ENCODE data around the gene MTFP1. TPM values are rescaled to one million over a fixed set of nuclear protein-coding genes. Genes with fewer than 3 reads are reported as not detected.
A peak's percentile ranks its signal among the peaks of the same experiment; 100 is the strongest.

MTFP1 gene
- total RNA-seq, 1 experiment from 2014 or later: 18.5 TPM

- ChIA-PET POLR2A (ENCODE audit: unreplicated experiment) (interaction anchor here (0.7 kb wide), 1 partner anchor 211 kb away, joined by 4 read pairs; no protein-coding TSS in a partner anchor), CTCF (interaction anchor here (0.6 to 0.7 kb wide), 2 partner anchors 193 to 242 kb away, joined by 6 to 9 read pairs; no protein-coding TSS in a partner anchor)
- no peaks in the 10 kb centered on the region for H4K20me1 ChIP-seq (ENCODE audit: insufficient read depth)
Measured at GRCh38 chr22:30382340-30382739, 43.2 kb upstream of the MTFP1 start.

GRCh38 chr22:30383061-30383460 lies 42.5 kb upstream of the MTFP1 start:
- H3K4me3 ChIP-seq: no peak overlapping the region
- no peak for DNase-seq
- CTCF ChIA-PET: no interaction called here
- no peaks in the 10 kb centered on the region for H3K27me3 ChIP-seq (ENCODE audit: insufficient read depth, low read depth)
- H3F3A ChIP-seq (ENCODE audit: insufficient read depth, low read depth): 0 out of 2 replicates have a peak, but pooled peaks cover 3% of the 10 kb centered on the region
- H3K9me2 ChIP-seq (ENCODE audit: insufficient read depth): no peaks in the 10 kb centered on the region
- no peak overlapping the region for H3K27ac ChIP-seq
- H2AFZ ChIP-seq: no peak overlapping the region
- no peaks in the 10 kb centered on the region for H4K20me1 ChIP-seq (ENCODE audit: insufficient read depth)
- no peak overlapping the region for H3K4me2 ChIP-seq
- peaks cover 5% of the 10 kb centered on the region; the same call in 1 of the 2 replicates for H3K79me2 ChIP-seq (ENCODE audit: low read depth)
- intact Hi-C loops (cut with micrococcal nuclease; ENCODE audit: unreplicated experiment): no loop called here
- TF ChIP-seq CTCF (conservative IDR thresholded peaks at IDR 0.05): no peak
- no peak for TF ChIP-seq EZH2 (IDR thresholded peaks at IDR 0.05; ENCODE audit: low read depth)
- H3K4me1 ChIP-seq (replicated peaks; ENCODE audit: insufficient read depth): peaks cover 9% of the 10 kb centered on the region
- no peaks in the 10 kb centered on the region for H3K36me3 ChIP-seq (ENCODE audit: low read depth)
- POLR2A ChIA-PET (ENCODE audit: unreplicated experiment): interaction anchor here (0.7 kb wide), 1 partner anchor 210 kb away, joined by 4 read pairs; no protein-coding TSS in a partner anchor
- no TSS peak for BruUV-seq (replicated peaks)
- no peaks in the 10 kb centered on the region for H3K9me3 ChIP-seq (ENCODE audit: insufficient read depth, low read depth)

More at GRCh38 chr22:30382340-30382739, 43.2 kb upstream of the MTFP1 start:
- no TSS peak for BruUV-seq (replicated peaks)
- Histone ChIP-seq H3K36me3 (ENCODE audit: low read depth) (no peaks in the 10 kb centered on the region), H3K27ac (no peak overlapping the region), H3K9me2 (ENCODE audit: insufficient read depth) (no peaks in the 10 kb centered on the region), H3K27me3 (ENCODE audit: insufficient read depth, low read depth) (no peaks in the 10 kb centered on the region), H3F3A (ENCODE audit: insufficient read depth, low read depth) (0 out of 2 replicates have a peak, but pooled peaks cover 3% of the 10 kb centered on the region), H3K4me1 (replicated peaks; ENCODE audit: insufficient read depth) (peaks cover 9% of the 10 kb centered on the region), H3K79me2 (ENCODE audit: low read depth) (peaks cover 5% of the 10 kb centered on the region; the same call in 1 of the 2 replicates), H2AFZ (no peak overlapping the region), H3K4me2 (no peak overlapping the region), H3K4me3 (no peak overlapping the region), H3K9me3 (ENCODE audit: insufficient read depth, low read depth) (no peaks in the 10 kb centered on the region)
- no peak for TF ChIP-seq CTCF (conservative IDR thresholded peaks at IDR 0.05)
- TF ChIP-seq EZH2 (IDR thresholded peaks at IDR 0.05; ENCODE audit: low read depth): no peak
- no peak for DNase-seq
- intact Hi-C loops (cut with micrococcal nuclease; ENCODE audit: unreplicated experiment): no loop called here

GRCh38 chr22:30385942-30386341 lies 39.6 kb upstream of the MTFP1 start:
- intact Hi-C loops (cut with micrococcal nuclease; ENCODE audit: unreplicated experiment): loop anchor here (1.0 kb wide), 1 partner anchor 123 kb away; no protein-coding TSS in a partner anchor
- Histone ChIP-seq H3K4me2 (peak overlapping the region; percentile 84), H3K27me3 (ENCODE audit: insufficient read depth, low read depth) (no peaks in the 10 kb centered on the region), H3K4me1 (replicated peaks; ENCODE audit: insufficient read depth) (peaks cover 9% of the 10 kb centered on the region), H3K79me2 (ENCODE audit: low read depth) (peaks cover 5% of the 10 kb centered on the region; the same call in 1 of the 2 replicates), H3K36me3 (ENCODE audit: low read depth) (no peaks in the 10 kb centered on the region), H3K9me3 (ENCODE audit: insufficient read depth, low read depth) (no peaks in the 10 kb centered on the region), H3F3A (ENCODE audit: insufficient read depth, low read depth) (peaks cover 12% of the 10 kb centered on the region; the same call in 1 of the 2 replicates), H4K20me1 (ENCODE audit: insufficient read depth) (no peaks in the 10 kb centered on the region), H3K4me3 (no peak overlapping the region), H3K27ac (no peak overlapping the region), H3K9me2 (ENCODE audit: insufficient read depth) (no peaks in the 10 kb centered on the region), H2AFZ (no peak overlapping the region)
- TF ChIP-seq EZH2 (IDR thresholded peaks at IDR 0.05; ENCODE audit: low read depth) (no peak), CTCF (conservative IDR thresholded peaks at IDR 0.05) (no peak)
- ChIA-PET POLR2A (ENCODE audit: unreplicated experiment) (no interaction called here), CTCF (interaction anchor here (0.5 to 0.6 kb wide), 2 partner anchors 27 to 133 kb away, joined by 3 to 7 read pairs; no protein-coding TSS in a partner anchor)
- TSS peak; percentile 39 for BruUV-seq (replicated peaks)
- DNase-seq: no peak
